Pancreas (tissue), 10 donors: ENCODE results near the gene GK2. TPM values are rescaled to one million over a fixed set of nuclear protein-coding genes. Genes with fewer than 3 reads are reported as not detected.

Experiments used
- ATAC-seq, 4 donors: fragments of 200-7000 bp; cut with Tn5 transposase; one replicate each; pipeline versions ENCODE4 v1.8.0 to v1.9.1; 2020; ENCODE audit warnings: mild to moderate bottlenecking in 4 of 4, moderate library complexity in 4 of 4
- DNase-seq, 6 donors: peaks; one replicate each; pipeline ENCODE4 v3.0.0-alpha.2; 2020
- FAIRE-seq: peaks from 2 replicates; lab custom pipeline; 2012; peaks lifted over from hg19 to GRCh38; lab: Jason Lieb, UNC
- H3K27ac ChIP-seq, 4 donors: fragments of 200-600 bp; sonication (generic); 1 replicate in 3 of 4; 2 replicates in 1 of 4; pipeline versions ENCODE4 v1.5.0 to v1.8.0; 2020
- H3K27me3 ChIP-seq, 4 donors: fragments of 200-600 bp; one replicate each; pipeline ENCODE4 v1.8.0; 2021
- H3K36me3 ChIP-seq, 3 donors: fragments of 200-600 bp; sonication (generic) in 1 of 3; one replicate each; pipeline versions ENCODE4 v1.5.0 to v1.8.0; 2020 to 2021
- H3K4me1 ChIP-seq, 3 donors: fragments of 200-600 bp; one replicate each; pipeline ENCODE4 v1.8.0; 2021
- H3K4me3 ChIP-seq, 4 donors: fragments of 200-600 bp; sonication (generic) in 2 of 4; one replicate each; pipeline versions ENCODE4 v1.5.0 to v1.8.0; 2020 to 2021
- H3K9me3 ChIP-seq, 4 donors: fragments of 200-600 bp; one replicate each; pipeline ENCODE4 v1.8.0; 2021
- WGBS, 2 donors: extraction: QIAGEN DNeasy Blood & Tissue Kit; methylation state at CpG; one replicate each; pipeline ENCODE4 v1.1.7; 2013; 5-methylcytosine and 5-hydroxymethylcytosine counted together
- intact Hi-C, 3 donors: fragments of 100-400 bp; cut with DNase I; formaldehyde crosslinking; loops; one replicate each; pipeline versions ENCODE4 v1.11.1 to v1.14.2; 2022
- polyA plus RNA-seq, 2 donors: library from polyadenylated mRNA; stranded (reverse); fragments of 200-250 nt; gene quantifications; one replicate each; pipeline ENCODE4 v1.2.3, GENCODE V29; 2013
- total RNA-seq, 6 donors: library from RNA; stranded (reverse); fragmentation: NEBNext Ultra II Directional in 4 of 6; extraction: Animal tissue kit (Norgen Biotek cat#: 25700) in 4 of 6; gene quantifications; one replicate each; pipeline versions ENCODE4 v1.2.1 to v1.2.4, GENCODE V29; 2021 to 2023
- TF ChIP-seq, protein P1 (sequence below), 4 donors: fragments of 200-600 bp; sonication (generic) in 3 of 4; IDR thresholded peaks; one replicate each; pipeline versions ENCODE4 v1.5.0 to v1.8.0; 2021; ENCODE audit warnings: antibody characterized with exemption in 4 of 4
- donor health status: healthy with polysubstance abuse.
- donor health status: DM: no; HTN: no; CAD: no; lungs with moderate emphysema.
- donor health status: DM: no; HTN: no; CAD: no.
- donor health status: control.
- donor health status: control.
- donor health status: Bipolar disorder and iron deficiency.
- donor health status: DM: yes; HTN: yes; CAD: no.
- donor health status: DM: no; HTN: no; CAD: no.
- donor health status: DM: no; HTN: no; CAD: no.
- donor health status: DM: yes; HTN: yes; CAD: no.

GK2 gene
- total and polyA plus RNA-seq, 8 donors: not detected

DNA sequence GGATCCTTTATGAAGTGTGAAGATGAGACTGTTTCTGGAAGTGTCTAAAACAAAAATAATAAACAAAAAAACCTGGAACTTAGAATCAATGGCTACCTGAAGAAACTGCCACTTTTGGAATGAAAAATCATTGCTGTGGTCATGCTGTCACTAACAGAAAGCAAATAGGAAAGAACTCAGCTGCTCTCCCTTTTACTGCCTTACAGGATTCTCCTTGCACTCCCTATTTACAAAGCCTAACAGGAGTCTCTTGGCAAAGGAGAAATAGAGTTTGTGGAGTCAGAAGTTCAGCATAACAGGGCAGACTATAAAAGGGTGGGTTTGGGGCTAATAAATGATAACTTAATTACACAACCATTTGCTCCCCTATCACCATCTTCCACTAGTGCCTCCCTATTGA lies 19.0 kb upstream of the GK2 start:
- ATAC-seq (no peak), FAIRE-seq (no peak), DNase-seq (no peak)
- H3K9me3 ChIP-seq: no peaks in the 10 kb centered on the region
- H3K27ac ChIP-seq: no peak overlapping the region
- H3K4me1 ChIP-seq: no peaks in the 10 kb centered on the region
- H3K36me3 ChIP-seq: no peaks in the 10 kb centered on the region
- H3K4me3 ChIP-seq: no peak overlapping the region
- intact Hi-C loops: no loop called here
- TF ChIP-seq, protein P1, sequence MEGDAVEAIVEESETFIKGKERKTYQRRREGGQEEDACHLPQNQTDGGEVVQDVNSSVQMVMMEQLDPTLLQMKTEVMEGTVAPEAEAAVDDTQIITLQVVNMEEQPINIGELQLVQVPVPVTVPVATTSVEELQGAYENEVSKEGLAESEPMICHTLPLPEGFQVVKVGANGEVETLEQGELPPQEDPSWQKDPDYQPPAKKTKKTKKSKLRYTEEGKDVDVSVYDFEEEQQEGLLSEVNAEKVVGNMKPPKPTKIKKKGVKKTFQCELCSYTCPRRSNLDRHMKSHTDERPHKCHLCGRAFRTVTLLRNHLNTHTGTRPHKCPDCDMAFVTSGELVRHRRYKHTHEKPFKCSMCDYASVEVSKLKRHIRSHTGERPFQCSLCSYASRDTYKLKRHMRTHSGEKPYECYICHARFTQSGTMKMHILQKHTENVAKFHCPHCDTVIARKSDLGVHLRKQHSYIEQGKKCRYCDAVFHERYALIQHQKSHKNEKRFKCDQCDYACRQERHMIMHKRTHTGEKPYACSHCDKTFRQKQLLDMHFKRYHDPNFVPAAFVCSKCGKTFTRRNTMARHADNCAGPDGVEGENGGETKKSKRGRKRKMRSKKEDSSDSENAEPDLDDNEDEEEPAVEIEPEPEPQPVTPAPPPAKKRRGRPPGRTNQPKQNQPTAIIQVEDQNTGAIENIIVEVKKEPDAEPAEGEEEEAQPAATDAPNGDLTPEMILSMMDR (IDR thresholded peaks at IDR 0.05): no peak
- no peaks in the 10 kb centered on the region for H3K27me3 ChIP-seq

DNA sequence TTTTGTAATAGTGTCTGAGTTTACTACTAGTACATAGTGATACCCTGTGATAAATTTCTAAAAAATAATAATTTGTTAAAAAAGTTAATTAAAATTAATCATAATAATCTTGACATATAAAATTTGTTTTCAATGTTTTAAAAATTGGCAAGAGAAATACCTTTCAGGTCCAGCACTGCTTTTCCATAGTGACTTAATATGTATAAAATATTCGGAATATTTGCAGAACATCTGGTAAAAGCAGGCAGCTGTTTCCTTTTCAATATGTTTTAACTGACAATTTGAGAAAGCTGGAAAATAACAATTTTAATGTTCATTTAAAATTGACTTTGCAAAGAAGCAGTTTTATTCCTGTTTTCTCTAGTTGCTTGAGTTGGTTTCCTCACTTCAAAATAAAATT lies 17.6 kb upstream of the GK2 start:
- ATAC-seq: no peak
- H3K4me1 ChIP-seq: no peaks in the 10 kb centered on the region
- intact Hi-C loops: no loop called here
- H3K4me3 ChIP-seq: no peak overlapping the region
- no peaks in the 10 kb centered on the region for H3K9me3 ChIP-seq
- TF ChIP-seq, protein P1 (IDR thresholded peaks at IDR 0.05): no peak
- no peak overlapping the region for H3K27ac ChIP-seq
- peak; percentile 43 for FAIRE-seq
- H3K36me3 ChIP-seq: no peaks in the 10 kb centered on the region
- H3K27me3 ChIP-seq: no peaks in the 10 kb centered on the region
- DNase-seq: no peak
- 59 to 69% methylated on average over 1 of the region's 1 CpG for WGBS, 2 donors

DNA sequence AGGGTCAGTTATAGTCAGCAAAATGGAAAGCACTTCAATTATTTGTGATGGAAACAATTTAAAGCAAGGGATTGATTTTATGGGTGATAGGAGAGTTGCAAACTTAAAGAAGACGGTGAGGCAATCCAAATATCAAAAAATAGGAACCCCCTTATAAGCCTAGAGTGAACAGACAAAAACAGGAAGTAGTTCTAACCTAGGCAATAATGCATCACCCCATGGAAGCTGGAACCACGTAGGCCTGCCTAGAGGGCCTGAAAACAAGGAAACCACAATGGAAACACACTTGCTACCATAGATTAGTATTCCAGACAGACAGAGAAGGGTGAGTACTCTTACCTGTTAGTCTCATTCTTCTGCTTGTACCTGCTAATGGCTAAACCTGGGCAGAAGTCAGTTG lies 13.5 kb upstream of the GK2 start:
- ATAC-seq: no peak
- TF ChIP-seq, protein P1 (IDR thresholded peaks at IDR 0.05): no peak

DNA sequence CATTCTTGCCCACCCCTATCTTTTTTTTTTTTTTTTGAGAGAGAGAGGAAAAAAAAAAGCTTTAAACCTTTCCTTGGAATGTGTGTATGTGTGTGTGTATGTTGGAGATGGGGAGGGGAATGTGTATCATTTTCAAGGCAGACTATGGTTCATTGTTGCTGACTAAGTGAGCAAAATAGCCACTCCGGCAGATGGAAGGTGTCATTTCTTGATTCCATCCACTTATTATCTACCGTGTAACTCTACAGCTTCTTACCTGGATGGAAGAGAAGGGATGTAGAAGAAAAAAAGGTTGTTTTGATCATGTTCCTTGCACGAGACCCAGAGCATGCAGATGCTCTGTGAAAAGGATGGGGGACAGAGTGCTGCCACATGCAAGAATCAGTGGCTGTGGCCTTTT lies 5.9 kb upstream of the GK2 start:
- intact Hi-C loops: no loop called here
- Histone ChIP-seq H3K9me3 (no peaks in the 10 kb centered on the region), H3K36me3 (no peaks in the 10 kb centered on the region), H3K27me3 (no peaks in the 10 kb centered on the region), H3K4me3 (no peak overlapping the region), H3K4me1 (no peaks in the 10 kb centered on the region), H3K27ac (no peak overlapping the region)
- TF ChIP-seq, protein P1 (IDR thresholded peaks at IDR 0.05): no peak
- FAIRE-seq (no peak), DNase-seq (no peak), ATAC-seq (no peak)
- 66 to 74% methylated on average over 3 of the region's 3 CpGs for WGBS, 2 donors

More for the DNA sequence above, 13.5 kb upstream of the GK2 start:
- no peak for DNase-seq
- no peak for FAIRE-seq
- intact Hi-C loops: no loop called here
- H3K4me3 ChIP-seq: no peak overlapping the region
- no peaks in the 10 kb centered on the region for H3K36me3 ChIP-seq
- no peak overlapping the region for H3K27ac ChIP-seq
- H3K27me3 ChIP-seq: no peaks in the 10 kb centered on the region
- H3K4me1 ChIP-seq: no peaks in the 10 kb centered on the region
- 52 to 67% methylated on average over 2 of the region's 2 CpGs for WGBS, 2 donors
- no peaks in the 10 kb centered on the region for H3K9me3 ChIP-seq

DNA sequence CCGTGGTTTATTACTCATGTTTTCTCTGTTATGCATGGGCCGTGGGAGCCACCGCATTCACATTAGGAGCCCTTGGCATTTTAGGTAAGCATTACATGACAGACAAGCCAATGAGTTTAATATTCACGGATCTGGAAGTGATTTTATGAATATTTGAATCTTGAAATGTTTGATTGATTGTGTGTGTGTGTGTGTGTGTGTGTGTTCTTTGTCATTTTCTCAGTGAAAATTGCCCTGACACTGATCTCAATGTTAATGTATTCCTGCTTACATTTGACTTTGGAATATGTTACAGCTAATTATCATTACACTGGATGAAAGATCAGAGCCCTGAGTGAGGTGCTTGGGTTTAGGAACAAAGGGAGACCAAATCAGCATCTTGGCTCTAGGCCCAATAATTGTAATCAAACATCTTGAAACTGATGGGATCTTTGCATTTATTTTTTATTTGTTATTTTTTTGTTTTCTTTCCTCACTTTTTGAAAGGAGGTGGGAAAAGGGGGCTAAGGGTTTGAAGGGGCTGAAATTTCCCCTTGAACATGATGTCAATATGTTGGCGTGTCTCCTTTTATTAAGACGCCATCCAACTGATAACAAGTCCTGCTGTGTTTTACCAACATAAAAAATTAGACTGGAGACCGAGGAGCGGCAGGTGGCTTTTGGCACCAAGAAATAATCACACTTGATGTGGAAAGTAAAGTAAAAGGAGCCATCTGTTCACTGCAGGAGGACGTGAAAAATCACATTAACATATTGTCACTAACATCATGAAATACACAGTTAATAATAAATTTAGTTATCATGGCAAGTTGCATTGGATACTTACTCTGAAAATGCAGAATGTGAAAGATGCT lies 5.2 kb upstream of the GK2 start:
- ATAC-seq: no peak
- H3K27ac ChIP-seq: no peak overlapping the region
- intact Hi-C loops: no loop called here
- no peaks in the 10 kb centered on the region for H3K9me3 ChIP-seq
- H3K4me1 ChIP-seq: no peaks in the 10 kb centered on the region
- no peak for FAIRE-seq
- no peak for DNase-seq
- H3K4me3 ChIP-seq: no peak overlapping the region
- H3K36me3 ChIP-seq: no peaks in the 10 kb centered on the region
- H3K27me3 ChIP-seq: no peaks in the 10 kb centered on the region
- TF ChIP-seq, protein P1 (IDR thresholded peaks at IDR 0.05): no peak
- 58 to 61% methylated on average over 9 of the region's 9 CpGs for WGBS, 2 donors
